Osteocyte (in vitro differentiated cells): Measurements from ENCODE around the gene BABAM2. TPM values are rescaled to one million over a fixed set of nuclear protein-coding genes. Genes with fewer than 3 reads are reported as not detected.

Experiments
- DNase-seq: peaks from one replicate; pipeline ENCODE4 v3.0.0; 2021; ENCODE audit warnings: mixed read lengths; ENCODE audit not compliant: unreplicated experiment; ENCODE audit errors: extremely low spot score
- H3K27ac Mint-ChIP-seq: one replicate; pipeline ENCODE4 v1.8.0; 2021; ENCODE audit warnings: mild to moderate bottlenecking, mixed read lengths; ENCODE audit not compliant: unreplicated experiment
- H3K27me3 Mint-ChIP-seq: one replicate; pipeline ENCODE4 v1.8.0; 2021; ENCODE audit warnings: mixed read lengths; ENCODE audit not compliant: unreplicated experiment
- H3K36me3 Mint-ChIP-seq: one replicate; pipeline ENCODE4 v1.8.0; 2021; ENCODE audit warnings: mixed read lengths; ENCODE audit not compliant: unreplicated experiment
- H3K4me1 Mint-ChIP-seq: one replicate; pipeline ENCODE4 v1.8.0; 2021; ENCODE audit warnings: mixed read lengths; ENCODE audit not compliant: unreplicated experiment
- H3K4me3 Mint-ChIP-seq: one replicate; pipeline ENCODE4 v1.8.0; 2021; ENCODE audit warnings: mild to moderate bottlenecking, moderate library complexity, mixed read lengths; ENCODE audit not compliant: unreplicated experiment
- H3K9me3 Mint-ChIP-seq: one replicate; pipeline ENCODE4 v1.8.0; 2021; ENCODE audit warnings: mixed read lengths; ENCODE audit not compliant: unreplicated experiment
- total RNA-seq: library from RNA; stranded (reverse); gene quantifications from 2 replicates; pipeline ENCODE4 v1.2.1, GENCODE V29; 2021
- TF ChIP-seq, protein P1 (sequence below): fragments of 200-600 bp; sonication (generic); IDR thresholded peaks from 2 replicates; pipeline ENCODE4 v1.5.0; 2021; ENCODE audit warnings: antibody characterized with exemption, mild to moderate bottlenecking, moderate library complexity

BABAM2 gene
- total RNA-seq, 1 donor from 2014 or later = 43.6 TPM

DNA sequence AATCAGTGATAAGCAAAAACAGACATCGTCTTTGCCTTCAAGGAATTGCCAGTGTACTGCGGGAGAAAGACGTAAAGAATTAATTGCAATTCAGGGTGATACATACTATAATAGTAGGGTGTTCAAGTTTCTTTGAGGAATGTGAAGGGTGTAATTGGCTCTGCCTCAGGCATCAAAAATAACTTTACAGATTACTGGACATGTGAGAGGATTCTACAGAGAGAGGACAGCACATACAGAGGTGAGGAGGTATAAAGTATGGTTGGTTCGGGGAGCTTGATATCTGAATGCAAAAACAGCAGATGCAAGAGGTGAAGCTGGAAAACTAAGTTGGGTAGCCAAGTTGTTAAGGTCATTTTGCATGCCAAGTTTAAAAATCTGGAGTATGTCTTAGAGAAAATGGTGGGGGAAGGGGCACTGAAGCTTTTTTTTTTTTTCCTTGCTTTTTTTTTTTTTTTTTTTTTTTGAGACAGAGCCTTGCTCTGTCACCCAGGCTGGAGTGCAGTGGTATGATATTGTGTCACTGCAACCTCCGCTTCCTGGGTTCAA lies 274.6 kb downstream of the BABAM2 start:
- Mint-ChIP-seq H3K36me3 (no peaks in the 10 kb centered on the region), H3K9me3 (no peaks in the 10 kb centered on the region), H3K27ac (peak overlapping the region; percentile 55), H3K4me1 (peaks cover 49% of the 10 kb centered on the region), H3K4me3 (no peak overlapping the region), H3K27me3 (no peaks in the 10 kb centered on the region)
- no peak for DNase-seq
- TF ChIP-seq, protein P1, sequence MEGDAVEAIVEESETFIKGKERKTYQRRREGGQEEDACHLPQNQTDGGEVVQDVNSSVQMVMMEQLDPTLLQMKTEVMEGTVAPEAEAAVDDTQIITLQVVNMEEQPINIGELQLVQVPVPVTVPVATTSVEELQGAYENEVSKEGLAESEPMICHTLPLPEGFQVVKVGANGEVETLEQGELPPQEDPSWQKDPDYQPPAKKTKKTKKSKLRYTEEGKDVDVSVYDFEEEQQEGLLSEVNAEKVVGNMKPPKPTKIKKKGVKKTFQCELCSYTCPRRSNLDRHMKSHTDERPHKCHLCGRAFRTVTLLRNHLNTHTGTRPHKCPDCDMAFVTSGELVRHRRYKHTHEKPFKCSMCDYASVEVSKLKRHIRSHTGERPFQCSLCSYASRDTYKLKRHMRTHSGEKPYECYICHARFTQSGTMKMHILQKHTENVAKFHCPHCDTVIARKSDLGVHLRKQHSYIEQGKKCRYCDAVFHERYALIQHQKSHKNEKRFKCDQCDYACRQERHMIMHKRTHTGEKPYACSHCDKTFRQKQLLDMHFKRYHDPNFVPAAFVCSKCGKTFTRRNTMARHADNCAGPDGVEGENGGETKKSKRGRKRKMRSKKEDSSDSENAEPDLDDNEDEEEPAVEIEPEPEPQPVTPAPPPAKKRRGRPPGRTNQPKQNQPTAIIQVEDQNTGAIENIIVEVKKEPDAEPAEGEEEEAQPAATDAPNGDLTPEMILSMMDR = no peak

DNA sequence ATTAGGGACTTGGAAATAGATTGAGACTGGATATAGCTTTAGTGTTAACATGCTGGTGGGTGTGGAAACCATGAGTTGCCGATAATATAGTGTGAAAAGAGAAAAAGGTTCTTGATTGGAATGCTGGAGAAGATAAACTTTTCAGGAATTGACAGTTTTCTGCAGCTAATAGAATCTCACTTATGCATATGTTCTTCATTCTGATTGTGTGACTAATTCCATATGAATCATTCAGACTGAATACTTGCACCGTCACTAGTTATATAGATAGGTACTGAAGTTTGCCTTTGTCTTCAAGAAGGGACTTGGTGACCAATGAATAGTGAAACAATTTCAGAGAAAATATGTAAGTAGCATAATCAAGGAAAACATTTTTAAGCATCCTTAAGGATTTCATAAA lies 276.4 kb downstream of the BABAM2 start:
- TF ChIP-seq, protein P1 = no peak
- no peak for DNase-seq
- Mint-ChIP-seq H3K4me3 (no peak overlapping the region), H3K4me1 (peaks cover 38% of the 10 kb centered on the region), H3K27ac (no peak overlapping the region), H3K36me3 (no peaks in the 10 kb centered on the region), H3K9me3 (no peaks in the 10 kb centered on the region), H3K27me3 (no peaks in the 10 kb centered on the region)

DNA sequence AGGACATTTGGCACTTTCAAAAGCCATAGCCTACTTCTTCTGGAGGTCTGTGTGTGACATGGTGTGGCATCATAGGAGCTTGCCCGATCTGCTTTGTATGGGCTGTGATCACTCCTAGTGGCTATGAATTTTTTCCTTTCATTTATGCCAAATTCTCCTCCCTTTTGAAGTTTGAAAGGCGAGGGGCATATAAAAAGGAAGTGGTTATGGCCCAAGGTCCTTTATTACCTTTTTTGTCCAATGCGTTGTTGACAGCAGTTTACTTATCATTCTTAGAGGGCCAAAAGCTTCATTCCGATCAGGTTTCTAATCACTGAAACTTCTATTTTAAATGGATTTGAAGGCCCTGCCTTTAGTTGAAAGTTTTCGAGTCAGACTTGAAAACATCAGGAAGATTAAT lies 277.8 kb downstream of the BABAM2 start:
- H3K4me1 Mint-ChIP-seq = peaks cover 39% of the 10 kb centered on the region

DNA sequence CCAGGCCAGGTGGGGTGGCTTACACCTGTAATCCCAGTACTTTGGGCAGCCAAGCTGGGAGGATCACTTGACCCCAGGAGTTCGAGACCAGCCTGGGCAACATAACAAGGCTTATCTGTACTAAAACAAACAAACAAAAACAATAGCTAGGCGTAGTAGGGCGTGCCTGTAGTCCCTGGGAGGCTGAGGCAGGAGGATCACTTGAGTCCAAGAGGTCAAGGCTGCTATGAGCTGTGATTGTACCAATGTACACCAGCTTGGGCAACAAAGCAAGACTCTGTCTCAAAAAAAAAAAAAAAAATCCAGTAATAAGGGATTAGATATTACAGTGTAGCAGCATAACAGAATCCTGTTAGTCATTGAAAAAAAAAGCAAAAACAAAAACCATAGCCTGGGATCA lies 279.0 kb downstream of the BABAM2 start:
- TF ChIP-seq, protein P1 = no peak
- Mint-ChIP-seq H3K27ac (no peak overlapping the region), H3K4me3 (no peak overlapping the region), H3K9me3 (no peaks in the 10 kb centered on the region), H3K36me3 (no peaks in the 10 kb centered on the region), H3K27me3 (no peaks in the 10 kb centered on the region), H3K4me1 (peaks cover 28% of the 10 kb centered on the region)
- no peak for DNase-seq

More for the DNA sequence above, 277.8 kb downstream of the BABAM2 start:
- DNase-seq = no peak
- Mint-ChIP-seq H3K36me3 (no peaks in the 10 kb centered on the region), H3K27ac (no peak overlapping the region), H3K27me3 (no peaks in the 10 kb centered on the region), H3K4me3 (no peak overlapping the region), H3K9me3 (no peaks in the 10 kb centered on the region)
- TF ChIP-seq, protein P1 = no peak

DNA sequence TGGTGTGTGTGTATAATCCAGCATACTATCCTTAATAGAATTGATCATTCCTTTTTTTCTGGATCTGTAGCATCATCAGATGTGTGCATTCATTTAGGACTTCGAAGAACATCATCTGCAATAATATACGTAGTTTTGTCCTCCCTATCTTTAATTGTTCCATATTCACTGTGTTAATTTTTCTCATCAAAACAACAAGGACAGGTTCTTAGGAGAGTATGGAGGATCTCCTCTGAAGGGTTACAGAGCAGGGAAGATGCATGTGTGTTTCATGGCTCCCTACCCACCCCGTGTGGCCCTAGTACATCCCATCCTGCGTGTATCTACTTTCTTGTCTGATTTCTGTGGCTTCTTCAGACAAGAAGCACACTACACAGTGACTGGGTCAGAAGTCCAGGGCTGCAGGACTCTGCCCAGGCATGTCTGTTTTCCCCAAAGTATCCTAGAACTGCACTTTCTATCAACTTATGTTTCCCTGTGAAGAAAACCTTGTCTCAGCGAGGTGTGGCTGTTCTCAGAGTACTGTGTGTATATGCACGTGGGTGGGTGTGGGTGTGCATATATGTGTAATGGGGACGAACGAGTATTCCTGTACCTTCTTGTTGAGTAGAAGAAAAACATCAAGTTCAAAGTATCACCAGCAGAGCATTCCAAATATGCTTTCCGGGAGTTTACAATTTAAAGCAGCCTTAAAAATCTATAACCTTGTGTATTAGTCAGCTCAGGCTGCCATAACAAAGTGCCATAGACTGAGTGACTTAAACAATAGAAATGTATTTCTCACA lies 281.8 kb downstream of the BABAM2 start:
- no peak for DNase-seq
- H3K4me1 Mint-ChIP-seq = peaks cover 15% of the 10 kb centered on the region
- TF ChIP-seq, protein P1 = no peak
- no peak overlapping the region for H3K4me3 Mint-ChIP-seq
- no peaks in the 10 kb centered on the region for H3K27me3 Mint-ChIP-seq
- H3K27ac Mint-ChIP-seq = peak overlapping the region; percentile 90
- peaks cover 9% of the 10 kb centered on the region for H3K9me3 Mint-ChIP-seq
- H3K36me3 Mint-ChIP-seq = peaks cover 14% of the 10 kb centered on the region
